H1 (cell line): Measurements from ENCODE around the gene PSMA5. TPM values are rescaled to one million over a fixed set of nuclear protein-coding genes. Genes with fewer than 3 reads are reported as not detected.

ENCODE experiments used
- BACH1 ChIP-seq: IDR thresholded peaks from 2 replicates; pipeline ENCODE4 v1.6.1; 2012; ENCODE audit warnings: low read length, improper control_type of control experiment
- CHD7 ChIP-seq: fragments of 300-600 bp; sonication (generic); IDR thresholded peaks from 2 replicates; pipeline ENCODE4 v1.7.1; 2012; ENCODE audit warnings: low read length, moderate library complexity, mild to moderate bottlenecking, inconsistent platforms; ENCODE audit not compliant: insufficient replicate concordance
- EZH2 ChIP-seq: fragments of 200-600 bp; sonication (generic); IDR thresholded peaks from 2 replicates; pipeline ENCODE4 v1.7.1; 2012; ENCODE audit warnings: low read depth, mild to moderate bottlenecking, moderate library complexity, low read length, inconsistent platforms; ENCODE audit not compliant: severe bottlenecking
- JUN ChIP-seq: IDR thresholded peaks from 2 replicates; pipeline ENCODE4 v1.6.1; 2011; ENCODE audit warnings: low read depth, mild to moderate bottlenecking, improper control_type of control experiment, low read length
- JUND ChIP-seq: IDR thresholded peaks from 2 replicates; pipeline ENCODE4 v1.6.1; 2011; ENCODE audit warnings: mild to moderate bottlenecking, improper control_type of control experiment, low read length
- KDM1A ChIP-seq: fragments of 200-600, 300-600 bp; sonication (generic); IDR thresholded peaks from 2 replicates; pipeline ENCODE4 v1.7.1; 2016; ENCODE audit warnings: mild to moderate bottlenecking, low read length, borderline replicate concordance
- PHF8 ChIP-seq: fragments of 200-600 bp; sonication (generic); conservative IDR thresholded peaks from 2 replicates; pipeline ENCODE4 v1.7.1; 2012; ENCODE audit warnings: low read depth, mild to moderate bottlenecking, inconsistent platforms, low read length, moderate library complexity
- POLR2A ChIP-seq, 2 experiments: IDR thresholded peaks; 1 replicate in 1 of 2; 2 replicates in 1 of 2; pipeline ENCODE4 v1.6.1; 2011; ENCODE audit warnings: low read depth in 2 of 2, low read length in 2 of 2, mild to moderate bottlenecking in 2 of 2; ENCODE audit errors: control extremely low read depth in 1 of 2
- RBBP5 ChIP-seq: IDR thresholded peaks from 2 replicates; pipeline ENCODE4 v1.7.1; 2012; ENCODE audit warnings: low read depth, mild to moderate bottlenecking, inconsistent platforms, low read length, moderate library complexity, borderline replicate concordance
- SP2 ChIP-seq: IDR thresholded peaks from 2 replicates; pipeline ENCODE4 v1.6.1; 2012; ENCODE audit warnings: mild to moderate bottlenecking, low read length, inconsistent platforms
- polyA plus RNA-seq, 7 experiments: library from polyadenylated mRNA; depleted of rRNA in 3 of 7; stranded (reverse) in 5 of 7; unstranded in 2 of 7; fragments of >200 nt in 5 of 7; fragments of 200-250 nt in 2 of 7; gene quantifications; 1 replicate in 5 of 7; 2 replicates in 1 of 7; 4 replicates in 1 of 7; pipeline versions ENCODE4 v1.2.1 to v1.2.3, GENCODE V29; 2011 to 2013; ENCODE audit warnings: missing spikeins in 2 of 7, mixed read lengths in 2 of 7
- total RNA-seq: library from RNA; stranded (reverse); fragmentation: NEBNext Ultra II Directional; extraction: Animal tissue kit (Norgen Biotek cat#: 25700); gene quantifications from 2 replicates; pipeline ENCODE4 v1.2.1, GENCODE V29; 2021

Gene PSMA5
- total and polyA plus RNA-seq, 2 of the 8 experiments (the other 6 are each of a cell fraction or from before 2014, with no cell fraction given) = 140 to 166 TPM

- TF ChIP-seq RBBP5 (0 out of 2 replicates have a peak, but pooled peaks have one; percentile 36), SP2 (peak; percentile 54), JUND (no peak), JUN (no peak), BACH1 (no peak), POLR2A (IDR thresholded peaks at IDR 0.05; ENCODE audit: control extremely low read depth in 1 of 2, low read depth in 2 of 2, low read length in 2 of 2) (peak; percentile 88 to 98), EZH2 (no peak), PHF8 (peak; percentile 68), CHD7 (no peak), KDM1A (no peak)
These were observed at the start of gene PSMA5 (continued) for GRCh38 chr1:109426281-109427170.
